ENCODE measurements around the gene MT1E.
A peak's percentile ranks its signal among the peaks of the same experiment; 100 is the strongest.
"Not testable (repeated sequence)": the region's sequence is repeated elsewhere in the genome, so short reads cannot be mapped to it uniquely, and the experiment has no call there.

MT1E gene

GRCh38 chr16:56625140-56625942 is at the start of gene MT1E:
Gene MT1E, plus strand, starts transcription at chr16:56625781. Its CDS starts 71 bp downstream, at chr16:56625852.
- peak; percentile 69 to 70 for DNase-seq

- peak; percentile 92 for DNase-seq
These were observed 48.8 kb upstream of the MT1E start for GRCh38 chr16:56576585-56577299.

DNA sequence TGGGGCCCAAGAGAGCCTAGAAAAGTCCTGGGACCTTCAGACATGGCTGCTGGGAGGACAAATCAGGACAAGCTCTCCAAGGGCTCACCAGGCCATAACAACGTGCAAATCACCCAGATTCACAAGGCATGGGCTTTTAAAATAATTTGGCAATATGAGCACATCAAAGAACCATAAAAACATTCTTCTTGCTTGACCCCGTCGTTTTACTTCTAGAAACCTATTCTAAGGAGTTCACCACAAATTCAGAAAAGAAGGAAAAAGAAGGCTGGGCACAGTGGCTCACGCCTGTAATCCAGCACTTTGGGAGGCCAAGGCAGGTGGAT is 48.3 kb upstream of the MT1E start:
- DNase-seq, result no peak

- DNase-seq, result no peak
These were observed 45.1 kb upstream of the MT1E start for GRCh38 chr16:56580391-56581048.

GRCh38 chr16:56582911-56583310 is 42.7 kb upstream of the MT1E start:
- not testable (repeated sequence) for DNase-seq

DNA sequence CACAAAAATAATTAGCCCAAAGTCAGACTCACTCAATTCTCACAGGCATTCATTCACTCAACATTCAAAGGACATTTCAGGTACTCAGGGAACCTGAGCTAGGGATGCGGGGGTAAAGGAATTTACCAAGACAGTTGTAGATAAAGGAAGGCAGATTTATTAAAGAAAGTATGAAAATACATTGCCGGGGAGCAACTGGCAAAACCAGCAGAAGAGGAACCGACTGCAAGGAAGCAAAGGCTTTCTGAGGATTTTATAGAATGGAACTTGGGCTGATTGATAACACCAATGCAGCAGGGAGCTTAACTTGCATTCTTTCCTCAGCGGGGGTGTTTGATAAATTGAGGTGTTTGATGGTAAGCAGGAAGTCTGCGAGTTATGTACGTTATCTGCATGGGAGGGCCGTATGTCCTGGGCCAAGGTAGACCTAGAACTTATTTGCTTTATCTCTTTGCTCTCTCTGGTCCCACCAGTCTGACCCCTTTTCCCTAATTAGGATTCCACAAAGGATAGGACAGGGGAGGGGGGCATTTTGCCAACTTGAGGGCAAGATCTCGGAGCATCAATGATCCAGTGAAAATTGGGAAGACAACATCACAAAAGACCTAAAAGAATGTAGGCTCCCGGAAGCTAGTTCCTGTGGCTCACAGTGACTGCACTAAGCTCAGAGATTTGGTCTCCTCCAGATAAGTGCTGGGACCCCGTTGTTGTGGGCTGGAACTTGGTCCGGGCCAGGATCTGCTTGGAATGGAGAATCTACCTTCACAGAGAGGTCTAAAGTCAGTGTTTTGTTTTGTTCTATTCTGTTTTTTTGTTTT is 42.0 kb upstream of the MT1E start:
- no peak for DNase-seq

GRCh38 chr16:56584276-56584675 is 41.3 kb upstream of the MT1E start:
- no peak for DNase-seq

GRCh38 chr16:56588781-56589140 is 36.8 kb upstream of the MT1E start:
- no peak for DNase-seq

GRCh38 chr16:56589141-56590039 is 36.2 kb upstream of the MT1E start, which contains the start of gene MT3:
Gene MT3, plus strand, starts transcription at chr16:56589528. Its CDS starts 63 bp downstream, at chr16:56589591.
- DNase-seq, result peak; percentile 35 to 51

GRCh38 chr16:56591377-56592060 is 34.1 kb upstream of the MT1E start:
- no peak for DNase-seq

- no peak for DNase-seq
These were observed 31.8 kb upstream of the MT1E start for GRCh38 chr16:56593573-56594291.

- DNase-seq, result no peak
These were observed 31.3 kb upstream of the MT1E start for GRCh38 chr16:56594292-56594619.

GRCh38 chr16:56600398-56600999 is 25.1 kb upstream of the MT1E start:
- DNase-seq, result peak in 1 of 2 donors; percentile 30

GRCh38 chr16:56601325-56601724 is 24.3 kb upstream of the MT1E start:
- no peak for DNase-seq

DNA sequence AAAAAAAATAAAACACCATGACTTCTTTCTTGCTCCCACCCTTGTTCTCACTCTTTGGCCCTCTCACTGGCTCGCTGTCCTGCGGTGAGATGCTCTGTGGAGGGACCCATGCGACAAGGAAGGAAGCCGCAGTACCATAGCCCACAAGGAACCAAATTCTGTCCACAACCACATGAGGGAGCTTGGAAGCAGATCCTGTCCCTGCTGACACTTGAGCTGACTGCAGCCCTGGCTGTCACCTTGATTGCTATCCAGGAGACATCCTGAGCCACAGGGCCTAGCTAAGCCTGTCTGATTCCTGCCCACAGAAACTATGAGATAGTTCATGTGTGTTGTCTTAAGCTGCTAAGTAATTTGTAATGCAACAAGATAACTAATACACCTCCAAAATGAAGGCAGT is 22.0 kb upstream of the MT1E start:
- no peak for DNase-seq

- no peak for DNase-seq
These were observed 20.6 kb upstream of the MT1E start for GRCh38 chr16:56604966-56605365.

DNA sequence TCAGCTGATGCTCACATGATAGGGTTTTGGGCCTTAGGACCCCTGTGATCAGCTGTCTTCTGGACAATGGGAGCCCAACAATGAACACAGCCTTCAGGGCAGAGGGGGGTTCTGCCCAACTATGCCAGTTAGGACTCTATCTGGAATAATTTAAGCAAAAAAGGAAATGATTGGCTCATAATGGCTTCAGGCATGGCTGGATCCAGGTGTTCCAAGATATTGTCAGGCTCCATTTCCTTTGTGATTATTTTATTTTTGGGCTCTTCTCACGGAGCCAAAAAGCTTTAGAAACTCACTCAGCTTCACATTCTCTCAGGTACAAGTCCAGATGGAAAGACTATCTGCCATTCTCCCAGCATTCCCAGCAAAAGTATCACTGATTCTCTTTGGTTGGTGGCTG is 20.1 kb upstream of the MT1E start:
- no peak for DNase-seq

- DNase-seq, result no peak
These were observed 19.5 kb upstream of the MT1E start for GRCh38 chr16:56606071-56606475.

DNA sequence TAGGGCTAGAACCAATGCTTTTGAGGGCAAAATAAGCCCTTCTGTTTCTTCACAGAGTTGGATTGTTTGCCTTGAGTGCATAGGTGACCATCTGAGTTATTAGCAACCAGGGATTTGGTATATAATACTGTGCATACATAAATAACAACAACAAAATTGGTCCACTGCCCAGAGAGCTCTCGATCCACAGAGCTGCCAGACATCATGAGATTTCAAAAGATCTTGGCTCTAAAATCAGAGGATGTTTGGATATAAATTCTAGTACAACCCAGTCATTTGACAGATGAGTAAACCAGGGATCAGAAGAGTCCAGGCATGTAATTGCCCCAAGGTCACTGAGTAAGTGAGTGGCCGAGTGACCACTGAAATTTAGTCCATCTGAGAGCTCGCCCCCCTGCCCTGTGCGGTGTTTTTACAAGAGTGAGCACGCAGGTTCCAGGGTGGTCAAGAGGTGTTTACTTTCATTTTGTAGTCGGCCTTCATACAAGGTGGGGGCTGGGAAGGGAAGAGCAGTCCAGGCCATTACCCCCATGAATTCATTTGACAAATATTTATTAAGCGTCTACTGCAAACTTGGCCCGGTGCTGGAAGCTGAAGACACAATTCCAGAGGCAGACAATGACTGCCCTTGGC is 19.0 kb upstream of the MT1E start:
- DNase-seq, result no peak
